A549 (cell line): ENCODE results near the gene ERVMER34-1. TPM values are rescaled to one million over a fixed set of nuclear protein-coding genes. Genes with fewer than 3 reads are reported as not detected.

ENCODE experiments used
- ATAC-seq, 2 experiments: fragments of 200-7000 bp in 1 of 2; fragments of >200 bp in 1 of 2; cut with Nextera tagmentation in 1 of 2; cut with Tn5 transposase in 1 of 2; 3 replicates each; pipeline versions ENCODE4 v1.8.0 to v1.9.1; 2018 to 2020; ENCODE audit warnings: mild to moderate bottlenecking in 1 of 2, moderate library complexity in 1 of 2
- CTCF ChIA-PET: fragments of 300-600 bp; sonication (Branson Sonifier 250); formaldehyde crosslinking; extraction: SDS; loops from one replicate; lab custom pipeline; 2021; ENCODE audit warnings: antibody characterized with exemption, inconsistent platforms; lab: Yijun Ruan, JAX
- POLR2A ChIA-PET: fragments of 350-600 bp; formaldehyde crosslinking; extraction: SDS; loops from one replicate; lab custom pipeline; 2021; ENCODE audit warnings: antibody characterized with exemption, inconsistent platforms; lab: Yijun Ruan, JAX
- DNase-seq, 2 experiments: peaks; one replicate each; pipeline versions ENCODE4 v3.0.0 to v3.0.0-alpha.2; 2011 to 2016; ENCODE audit warnings: low read depth in 1 of 2, low spot score in 1 of 2
- FAIRE-seq: peaks from 2 replicates; lab custom pipeline; 2011; peaks lifted over from hg19 to GRCh38; lab: Jason Lieb, UNC
- H3K27ac ChIP-seq, 2 experiments: fragments of >200 bp; sonication (Bioruptor Twin); formaldehyde crosslinking; 3 replicates each; pipeline ENCODE4 v1.5.1; 2016 to 2017
- H3K4me1 ChIP-seq: fragments of >200 bp; sonication (Bioruptor Twin); formaldehyde crosslinking; 3 replicates; pipeline ENCODE4 v1.6.1; 2016
- H3K4me2 ChIP-seq: fragments of >200 bp; sonication (Bioruptor Twin); formaldehyde crosslinking; 3 replicates; pipeline ENCODE4 v1.6.1; 2016
- H3K4me3 ChIP-seq: fragments of >200 bp; sonication (Bioruptor Twin); formaldehyde crosslinking; 3 replicates; pipeline ENCODE4 v1.5.1; 2016
- H3K9me3 ChIP-seq: fragments of >200 bp; sonication (Bioruptor Twin); formaldehyde crosslinking; 3 replicates; pipeline ENCODE4 v1.6.1; 2016
- BHLHE40 ChIP-seq: IDR thresholded peaks from 2 replicates; pipeline ENCODE4 v1.6.1; 2012; ENCODE audit warnings: low read depth, low read length, inconsistent platforms
- CEBPB ChIP-seq, 2 experiments: fragments of >200 bp in 1 of 2; sonication (Bioruptor Twin) in 1 of 2; formaldehyde crosslinking in 1 of 2; IDR thresholded peaks; 2 replicates each; pipeline ENCODE4 v1.6.1; 2012 to 2016
- EHMT2 ChIP-seq: fragments of 200-600 bp; sonication (generic); IDR thresholded peaks from 2 replicates; pipeline ENCODE4 v1.6.1; 2016; ENCODE audit warnings: antibody characterized with exemption, low read depth, mild to moderate bottlenecking, moderate library complexity
- GATA3 ChIP-seq: IDR thresholded peaks from 2 replicates; pipeline ENCODE4 v1.6.1; 2012; ENCODE audit warnings: borderline replicate concordance
- HOXA7 ChIP-seq: fragments of 250-450 bp; sonication (Bioruptor Pico); IDR thresholded peaks from 2 replicates; pipeline ENCODE4 v1.5.0; 2020; ENCODE audit warnings: mild to moderate bottlenecking, moderate library complexity
- JUN ChIP-seq, 2 experiments: fragments of >200 bp; sonication (Bioruptor Twin); formaldehyde crosslinking; IDR thresholded peaks; 2 replicates in 1 of 2; 3 replicates in 1 of 2; pipeline ENCODE4 v1.6.1; 2016 to 2017
- KDM1A ChIP-seq: fragments of 200-600 bp; sonication (generic); IDR thresholded peaks from 2 replicates; pipeline ENCODE4 v1.6.1; 2016; ENCODE audit warnings: low read depth, mild to moderate bottlenecking
- KDM5A ChIP-seq: fragments of 200-600 bp; sonication (generic); IDR thresholded peaks from 2 replicates; pipeline ENCODE4 v1.6.1; 2016; ENCODE audit warnings: antibody characterized with exemption, mild to moderate bottlenecking
- MYC ChIP-seq: IDR thresholded peaks from 2 replicates; pipeline ENCODE4 v1.6.1; 2012; ENCODE audit warnings: mild to moderate bottlenecking, inconsistent platforms, low read length, improper control_type of control experiment, borderline replicate concordance
- NR3C1 ChIP-seq: fragments of >200 bp; sonication (Bioruptor Twin); formaldehyde crosslinking; IDR thresholded peaks from 3 replicates; pipeline ENCODE4 v1.6.1; 2017
- POLR2AphosphoS2 ChIP-seq: conservative IDR thresholded peaks from 2 replicates; pipeline ENCODE4 v1.6.1; 2012; ENCODE audit warnings: low read length, improper control_type of control experiment, inconsistent platforms
- RARB ChIP-seq: fragments of 250-450 bp; sonication (Bioruptor Pico); IDR thresholded peaks from 2 replicates; pipeline ENCODE4 v1.8.0; 2021; ENCODE audit warnings: mild to moderate bottlenecking, moderate library complexity
- SREBF2 ChIP-seq: fragments of 450-650 bp; IDR thresholded peaks from 2 replicates; pipeline ENCODE4 v1.6.1; 2014; ENCODE audit warnings: mild to moderate bottlenecking, moderate library complexity
- TFCP2L1 ChIP-seq: fragments of 250-450 bp; sonication (Bioruptor Pico); IDR thresholded peaks from 2 replicates; pipeline ENCODE4 v1.5.0; 2021; ENCODE audit warnings: mild to moderate bottlenecking
- ZSCAN20 ChIP-seq: fragments of 250-450 bp; sonication (Bioruptor Pico); IDR thresholded peaks from 2 replicates; pipeline ENCODE4 v1.8.0; 2022; ENCODE audit warnings: mild to moderate bottlenecking, moderate library complexity
- WGBS: methylation state at CpG from one replicate; pipeline ENCODE4 v1.1.6; 2017; ENCODE audit errors: missing lambda C conversion rate; 5-methylcytosine and 5-hydroxymethylcytosine counted together
- polyA plus RNA-seq, 4 experiments: library from polyadenylated mRNA; depleted of rRNA in 3 of 4; stranded (reverse); fragments of >200 nt; fragmentation: RNase III in 1 of 4; extraction: RNeasy Plus Mini Kit Qiagen cat#74134 plus additional on column Dnase treatment in 1 of 4; gene quantifications; 2 replicates in 3 of 4; 3 replicates in 1 of 4; pipeline ENCODE4 v1.2.3, GENCODE V29; 2011 to 2017
- TF ChIP-seq, protein P1 (sequence below): fragments of 450-650 bp; IDR thresholded peaks from 2 replicates; pipeline ENCODE4 v1.6.1; 2014; ENCODE audit warnings: antibody characterized with exemption
- TF ChIP-seq, protein P2 (sequence below): IDR thresholded peaks from 2 replicates; pipeline ENCODE4 v1.6.1; 2012; ENCODE audit warnings: low read depth, borderline replicate concordance
- TF ChIP-seq, protein P3 (sequence below): fragments of 150-350 bp; IDR thresholded peaks from 2 replicates; pipeline ENCODE4 v1.6.1; 2014; ENCODE audit warnings: low read depth, mild to moderate bottlenecking, low read length
- TF ChIP-seq, protein P4 (sequence below): IDR thresholded peaks from 2 replicates; pipeline ENCODE4 v1.6.1; 2012
- TF ChIP-seq, protein P5 (sequence below): IDR thresholded peaks from 2 replicates; pipeline ENCODE4 v1.6.1; 2012
- TF ChIP-seq, protein P6 (sequence below): fragments of 250-450 bp; sonication (Bioruptor Pico); IDR thresholded peaks from 2 replicates; pipeline ENCODE4 v1.5.0; 2020; ENCODE audit warnings: low read depth, mild to moderate bottlenecking, moderate library complexity
- TF ChIP-seq, protein P7 (sequence below): fragments of >200 bp; sonication (Bioruptor Twin); formaldehyde crosslinking; IDR thresholded peaks from 3 replicates; pipeline ENCODE4 v1.6.1; 2016

The ERVMER34-1 gene
- polyA plus RNA-seq, 2 of the 4 experiments (the other 2 are of a cell fraction), result 0.41 to 0.59 TPM

DNA sequence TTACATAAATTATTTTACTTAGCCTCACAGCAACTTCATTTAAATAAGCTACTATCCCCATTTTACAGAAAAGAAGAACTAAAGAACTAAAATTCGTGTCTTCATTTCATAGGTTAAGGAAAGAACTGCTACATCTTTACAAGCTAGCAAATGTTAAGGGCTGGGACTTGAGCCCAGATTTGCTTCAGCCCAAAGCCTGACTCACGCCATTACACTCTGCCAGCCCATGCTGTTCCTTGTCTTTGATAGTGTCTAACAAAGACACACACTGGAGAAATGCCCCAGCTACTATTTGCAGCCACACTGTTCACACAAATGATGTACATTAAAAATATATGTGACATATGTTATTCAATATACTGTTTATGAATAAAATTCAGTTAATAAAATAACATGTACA, 29.0 kb upstream of the ERVMER34-1 start:
- DNase-seq (no peak), ATAC-seq (no peak), FAIRE-seq (no peak)
- Histone ChIP-seq H3K4me1 (no peaks in the 10 kb centered on the region), H3K4me2 (no peak overlapping the region), H3K27ac (no peak overlapping the region), H3K4me3 (no peak overlapping the region), H3K9me3 (no peaks in the 10 kb centered on the region)
- POLR2A ChIA-PET, result no interaction called here
- TF ChIP-seq, protein P1, sequence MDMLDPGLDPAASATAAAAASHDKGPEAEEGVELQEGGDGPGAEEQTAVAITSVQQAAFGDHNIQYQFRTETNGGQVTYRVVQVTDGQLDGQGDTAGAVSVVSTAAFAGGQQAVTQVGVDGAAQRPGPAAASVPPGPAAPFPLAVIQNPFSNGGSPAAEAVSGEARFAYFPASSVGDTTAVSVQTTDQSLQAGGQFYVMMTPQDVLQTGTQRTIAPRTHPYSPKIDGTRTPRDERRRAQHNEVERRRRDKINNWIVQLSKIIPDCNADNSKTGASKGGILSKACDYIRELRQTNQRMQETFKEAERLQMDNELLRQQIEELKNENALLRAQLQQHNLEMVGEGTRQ, result no peak
- TF ChIP-seq BHLHE40, result no peak
- TF ChIP-seq MYC, result no peak
- TF ChIP-seq JUN (IDR thresholded peaks at IDR 0.05), result no peak
- TF ChIP-seq, protein P2, sequence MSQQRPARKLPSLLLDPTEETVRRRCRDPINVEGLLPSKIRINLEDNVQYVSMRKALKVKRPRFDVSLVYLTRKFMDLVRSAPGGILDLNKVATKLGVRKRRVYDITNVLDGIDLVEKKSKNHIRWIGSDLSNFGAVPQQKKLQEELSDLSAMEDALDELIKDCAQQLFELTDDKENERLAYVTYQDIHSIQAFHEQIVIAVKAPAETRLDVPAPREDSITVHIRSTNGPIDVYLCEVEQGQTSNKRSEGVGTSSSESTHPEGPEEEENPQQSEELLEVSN, result no peak
- TF ChIP-seq GATA3, result no peak
- TF ChIP-seq, protein P3, sequence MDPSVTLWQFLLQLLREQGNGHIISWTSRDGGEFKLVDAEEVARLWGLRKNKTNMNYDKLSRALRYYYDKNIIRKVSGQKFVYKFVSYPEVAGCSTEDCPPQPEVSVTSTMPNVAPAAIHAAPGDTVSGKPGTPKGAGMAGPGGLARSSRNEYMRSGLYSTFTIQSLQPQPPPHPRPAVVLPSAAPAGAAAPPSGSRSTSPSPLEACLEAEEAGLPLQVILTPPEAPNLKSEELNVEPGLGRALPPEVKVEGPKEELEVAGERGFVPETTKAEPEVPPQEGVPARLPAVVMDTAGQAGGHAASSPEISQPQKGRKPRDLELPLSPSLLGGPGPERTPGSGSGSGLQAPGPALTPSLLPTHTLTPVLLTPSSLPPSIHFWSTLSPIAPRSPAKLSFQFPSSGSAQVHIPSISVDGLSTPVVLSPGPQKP, result no peak
- TF ChIP-seq TFCP2L1 (CRISPR knock-in tag), result no peak
- 0% methylated on average over 2 of the region's 2 CpGs for WGBS
- CTCF ChIA-PET, result interaction anchor here (0.5 kb wide), 1 partner anchor 14 kb away, joined by 3 read pairs; no protein-coding TSS in a partner anchor

DNA sequence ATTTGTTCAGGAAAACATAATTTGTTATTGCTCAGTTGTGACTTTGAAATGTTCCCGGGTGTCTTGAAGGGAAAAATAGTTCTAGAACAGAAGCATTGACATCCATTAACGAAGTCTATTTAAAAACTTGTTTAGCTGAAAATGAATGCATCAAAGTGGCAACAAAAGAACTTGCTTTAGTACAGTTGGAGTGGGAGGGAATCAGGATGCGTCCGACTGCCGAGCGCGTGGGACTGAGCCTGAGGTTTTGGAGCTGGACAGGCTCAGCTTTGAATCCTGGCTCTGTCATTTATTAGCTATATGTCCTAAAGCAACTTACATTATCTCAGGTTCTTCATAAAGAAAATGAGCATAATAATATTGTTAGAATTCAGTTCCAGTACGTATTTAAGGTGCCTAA, 9.0 kb upstream of the ERVMER34-1 start:
- H3K9me3 ChIP-seq, result no peaks in the 10 kb centered on the region
- FAIRE-seq, result no peak
- TF ChIP-seq, protein P3, result no peak
- ATAC-seq, result no peak
- no peak overlapping the region for H3K4me2 ChIP-seq
- H3K4me1 ChIP-seq, result no peaks in the 10 kb centered on the region
- DNase-seq, result no peak
- ChIA-PET POLR2A (no interaction called here), CTCF (no interaction called here)
- WGBS, result 57% methylated on average over 8 of the region's 8 CpGs
- no peak overlapping the region for H3K27ac ChIP-seq
- no peak overlapping the region for H3K4me3 ChIP-seq

DNA sequence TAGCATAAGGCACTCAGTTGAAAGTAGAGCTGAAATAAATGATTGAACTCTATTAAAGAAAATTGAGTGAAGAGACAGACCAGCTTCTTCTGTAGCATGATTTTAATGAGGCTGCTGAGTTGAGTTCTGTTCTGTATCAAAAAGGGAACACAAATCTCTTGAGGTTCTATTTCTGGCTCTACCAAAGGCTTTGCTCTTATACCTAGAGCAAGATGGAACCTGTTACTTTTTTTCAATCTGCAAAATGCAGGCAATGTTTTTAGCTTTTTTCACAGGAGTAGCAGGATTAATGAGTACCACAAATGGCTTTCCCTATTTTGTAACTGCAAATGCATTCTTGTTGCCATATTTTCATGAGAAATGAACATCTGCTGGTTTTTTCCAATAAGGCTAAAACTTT, 4.2 kb upstream of the ERVMER34-1 start:
- FAIRE-seq (no peak), ATAC-seq (no peak), DNase-seq (no peak)
- Histone ChIP-seq H3K9me3 (no peaks in the 10 kb centered on the region), H3K4me2 (no peak overlapping the region), H3K4me3 (no peak overlapping the region), H3K27ac (no peak overlapping the region), H3K4me1 (no peaks in the 10 kb centered on the region)
- TF ChIP-seq MYC, result no peak
- TF ChIP-seq TFCP2L1 (CRISPR knock-in tag), result no peak
- TF ChIP-seq CEBPB (IDR thresholded peaks at IDR 0.05), result no peak
- TF ChIP-seq, protein P1, result no peak
- TF ChIP-seq ZSCAN20 (CRISPR knock-in tag), result no peak
- TF ChIP-seq, protein P4, sequence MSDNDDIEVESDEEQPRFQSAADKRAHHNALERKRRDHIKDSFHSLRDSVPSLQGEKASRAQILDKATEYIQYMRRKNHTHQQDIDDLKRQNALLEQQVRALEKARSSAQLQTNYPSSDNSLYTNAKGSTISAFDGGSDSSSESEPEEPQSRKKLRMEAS, result no peak
- TF ChIP-seq, protein P5, sequence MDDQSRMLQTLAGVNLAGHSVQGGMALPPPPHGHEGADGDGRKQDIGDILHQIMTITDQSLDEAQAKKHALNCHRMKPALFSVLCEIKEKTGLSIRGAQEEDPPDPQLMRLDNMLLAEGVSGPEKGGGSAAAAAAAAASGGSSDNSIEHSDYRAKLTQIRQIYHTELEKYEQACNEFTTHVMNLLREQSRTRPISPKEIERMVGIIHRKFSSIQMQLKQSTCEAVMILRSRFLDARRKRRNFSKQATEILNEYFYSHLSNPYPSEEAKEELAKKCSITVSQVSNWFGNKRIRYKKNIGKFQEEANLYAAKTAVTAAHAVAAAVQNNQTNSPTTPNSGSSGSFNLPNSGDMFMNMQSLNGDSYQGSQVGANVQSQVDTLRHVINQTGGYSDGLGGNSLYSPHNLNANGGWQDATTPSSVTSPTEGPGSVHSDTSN, result no peak
- TF ChIP-seq EHMT2, result no peak
- no peak for TF ChIP-seq KDM5A
- TF ChIP-seq NR3C1, result no peak
- TF ChIP-seq, protein P6, sequence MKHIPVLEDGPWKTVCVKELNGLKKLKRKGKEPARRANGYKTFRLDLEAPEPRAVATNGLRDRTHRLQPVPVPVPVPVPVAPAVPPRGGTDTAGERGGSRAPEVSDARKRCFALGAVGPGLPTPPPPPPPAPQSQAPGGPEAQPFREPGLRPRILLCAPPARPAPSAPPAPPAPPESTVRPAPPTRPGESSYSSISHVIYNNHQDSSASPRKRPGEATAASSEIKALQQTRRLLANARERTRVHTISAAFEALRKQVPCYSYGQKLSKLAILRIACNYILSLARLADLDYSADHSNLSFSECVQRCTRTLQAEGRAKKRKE (CRISPR knock-in tag), result no peak
- no peak for TF ChIP-seq POLR2AphosphoS2
- TF ChIP-seq RARB (CRISPR knock-in tag), result no peak
- TF ChIP-seq KDM1A, result no peak
- TF ChIP-seq SREBF2, result no peak
- TF ChIP-seq, protein P7, sequence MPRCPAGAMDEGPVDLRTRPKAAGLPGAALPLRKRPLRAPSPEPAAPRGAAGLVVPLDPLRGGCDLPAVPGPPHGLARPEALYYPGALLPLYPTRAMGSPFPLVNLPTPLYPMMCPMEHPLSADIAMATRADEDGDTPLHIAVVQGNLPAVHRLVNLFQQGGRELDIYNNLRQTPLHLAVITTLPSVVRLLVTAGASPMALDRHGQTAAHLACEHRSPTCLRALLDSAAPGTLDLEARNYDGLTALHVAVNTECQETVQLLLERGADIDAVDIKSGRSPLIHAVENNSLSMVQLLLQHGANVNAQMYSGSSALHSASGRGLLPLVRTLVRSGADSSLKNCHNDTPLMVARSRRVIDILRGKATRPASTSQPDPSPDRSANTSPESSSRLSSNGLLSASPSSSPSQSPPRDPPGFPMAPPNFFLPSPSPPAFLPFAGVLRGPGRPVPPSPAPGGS, result no peak
- no peak for TF ChIP-seq HOXA7 (CRISPR knock-in tag)
- ChIA-PET POLR2A (no interaction called here), CTCF (interaction anchor here (0.6 kb wide), 1 partner anchor 1513 kb away, joined by 3 read pairs; no protein-coding TSS in a partner anchor)
